HG02759 (cell line): Measurements from ENCODE around the gene IFTAP.

Experiments
- ATAC-seq: cut with Tn5 transposase; IDR thresholded peaks from one replicate; pipeline ENCODE4 v1.9.1; 2021; ENCODE audit warnings: mild to moderate bottlenecking, moderate library complexity; ENCODE audit not compliant: unreplicated experiment

Gene IFTAP

DNA sequence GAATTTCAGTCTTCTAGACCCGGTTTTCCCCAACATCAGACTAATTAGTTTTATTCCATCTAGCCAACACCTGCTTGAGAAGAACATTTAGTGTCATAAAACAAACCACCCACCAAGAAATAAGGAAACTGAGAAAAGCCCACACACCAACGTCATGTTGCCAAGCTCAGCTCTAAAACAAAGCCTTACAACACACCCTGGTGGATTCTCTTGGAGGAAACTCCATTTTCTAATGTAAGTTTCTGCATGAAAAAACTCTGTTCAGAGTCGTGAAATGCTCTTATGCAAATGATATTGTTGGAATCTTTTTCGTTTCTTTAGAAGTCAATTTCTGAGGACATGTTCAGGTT is 108.7 kb downstream of the IFTAP start:
- peak; percentile 69 for ATAC-seq
